ENCODE measurements around the gene NPB.

DNA sequence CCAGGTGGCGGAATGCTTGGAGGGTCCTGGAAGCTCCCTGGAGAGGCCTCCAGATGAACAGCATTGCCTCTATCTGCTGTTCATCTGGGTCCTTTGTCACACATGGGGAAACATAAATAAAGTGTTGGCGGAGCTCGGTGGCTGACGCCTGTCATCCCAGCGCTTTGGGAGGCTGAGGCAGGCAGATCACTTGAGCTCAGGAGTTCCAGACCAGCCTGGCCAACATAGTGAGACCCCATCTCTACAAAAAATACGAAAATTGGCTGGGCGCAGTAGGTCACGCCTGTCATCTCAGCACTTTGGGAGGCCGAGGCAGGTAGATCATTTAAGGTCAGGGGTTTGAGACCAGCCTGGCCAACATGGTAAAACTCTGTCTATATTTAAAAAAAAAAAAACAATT, 42.8 kb downstream of the NPB start:
- TF ChIP-seq, protein P1, sequence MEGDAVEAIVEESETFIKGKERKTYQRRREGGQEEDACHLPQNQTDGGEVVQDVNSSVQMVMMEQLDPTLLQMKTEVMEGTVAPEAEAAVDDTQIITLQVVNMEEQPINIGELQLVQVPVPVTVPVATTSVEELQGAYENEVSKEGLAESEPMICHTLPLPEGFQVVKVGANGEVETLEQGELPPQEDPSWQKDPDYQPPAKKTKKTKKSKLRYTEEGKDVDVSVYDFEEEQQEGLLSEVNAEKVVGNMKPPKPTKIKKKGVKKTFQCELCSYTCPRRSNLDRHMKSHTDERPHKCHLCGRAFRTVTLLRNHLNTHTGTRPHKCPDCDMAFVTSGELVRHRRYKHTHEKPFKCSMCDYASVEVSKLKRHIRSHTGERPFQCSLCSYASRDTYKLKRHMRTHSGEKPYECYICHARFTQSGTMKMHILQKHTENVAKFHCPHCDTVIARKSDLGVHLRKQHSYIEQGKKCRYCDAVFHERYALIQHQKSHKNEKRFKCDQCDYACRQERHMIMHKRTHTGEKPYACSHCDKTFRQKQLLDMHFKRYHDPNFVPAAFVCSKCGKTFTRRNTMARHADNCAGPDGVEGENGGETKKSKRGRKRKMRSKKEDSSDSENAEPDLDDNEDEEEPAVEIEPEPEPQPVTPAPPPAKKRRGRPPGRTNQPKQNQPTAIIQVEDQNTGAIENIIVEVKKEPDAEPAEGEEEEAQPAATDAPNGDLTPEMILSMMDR (IDR thresholded peaks at IDR 0.05), result no peak
- TF ChIP-seq POLR2A (IDR thresholded peaks at IDR 0.05) (no peak), EP300 (IDR thresholded peaks at IDR 0.05) (no peak)

Measured in ovary (tissue), 3 donors.